HCT116 (cell line): ENCODE measurements around the gene DRD5. TPM values are rescaled to one million over a fixed set of nuclear protein-coding genes. Genes with fewer than 3 reads are reported as not detected.

ENCODE experiments used
- ATAC-seq: fragments of 200-7000 bp; cut with Tn5 transposase; 2 replicates; pipeline ENCODE4 v1.9.1; 2020; ENCODE audit warnings: mild to moderate bottlenecking, moderate library complexity
- BruUV-seq: library from RNA; stranded (reverse); fragments of 400-500 nt; replicated peaks from 2 replicates; lab custom pipeline; 2021; lab: Mats Ljungman, UMichigan
- CTCF ChIA-PET: fragments of 300-600 bp; sonication (Branson Sonifier 250); formaldehyde crosslinking; loops from one replicate; lab custom pipeline; 2021; ENCODE audit warnings: antibody characterized with exemption; lab: Charles Lee
- POLR2A ChIA-PET: fragments of 300-600, 350-600 bp; sonication (Branson Sonifier 250); formaldehyde crosslinking; loops from one replicate; lab custom pipeline; 2021; ENCODE audit warnings: antibody characterized with exemption; lab: Charles Lee
- RAD21 ChIA-PET, 2 experiments: fragments of 300-600 bp; sonication (Branson Sonifier 250); formaldehyde crosslinking; loops; one replicate each; lab custom pipeline; 2023; ENCODE audit warnings: low total read pairs in 2 of 2; ENCODE audit not compliant: uncharacterized antibody in 2 of 2, unreplicated experiment in 2 of 2, low non-redundant PET in 1 of 2; lab: Charles Lee
- DNase-seq: peaks from one replicate; pipeline ENCODE4 v3.0.0-alpha.2; 2010; ENCODE audit warnings: low read depth, low spot score
- H2AFZ ChIP-seq: fragments of 200-600 bp; shearing (Covaris generic), sonication (generic); 2 replicates; pipeline ENCODE4 v1.6.1; 2017; ENCODE audit warnings: low read depth, mixed run types, mixed read lengths, antibody characterized with exemption, low read length; ENCODE audit not compliant: poor library complexity, severe bottlenecking
- H3K27ac ChIP-seq: 2 replicates; pipeline ENCODE4 v1.5.1; 2012; ENCODE audit warnings: low read depth, low read length
- H3K27me3 ChIP-seq: fragments of 200-600 bp; sonication (generic); 2 replicates; pipeline ENCODE4 v1.6.1; 2016; ENCODE audit warnings: mixed run types, low read length, mixed read lengths; ENCODE audit not compliant: insufficient read depth
- H3K36me3 ChIP-seq, 2 experiments: fragments of 200-500 bp in 1 of 2; fragments of 200-600 bp in 1 of 2; sonication (Bioruptor generic) in 1 of 2; sonication (generic) in 1 of 2; 2 replicates each; pipeline versions ENCODE4 v1.5.1 to v1.6.1; 2014 to 2016; ENCODE audit warnings: low read length in 2 of 2, inconsistent platforms in 1 of 2, mixed read lengths in 1 of 2, mixed run types in 1 of 2; ENCODE audit not compliant: insufficient read depth in 2 of 2, control insufficient read depth in 1 of 2
- H3K4me1 ChIP-seq, 2 experiments: fragments of 200-600 bp in 1 of 2; sonication (generic) in 1 of 2; 2 replicates each; pipeline versions ENCODE4 v1.5.1 to v1.6.1; 2012 to 2017; ENCODE audit warnings: low read length in 2 of 2, inconsistent platforms in 1 of 2, mild to moderate bottlenecking in 1 of 2, mixed read lengths in 1 of 2, mixed run types in 1 of 2, moderate library complexity in 1 of 2; ENCODE audit not compliant: insufficient read depth in 2 of 2, control insufficient read depth in 1 of 2
- H3K4me2 ChIP-seq: fragments of 200-600 bp; sonication (generic); 2 replicates; pipeline ENCODE4 v1.6.1; 2017; ENCODE audit warnings: mixed run types, low read length, mixed read lengths
- H3K4me3 ChIP-seq, 2 experiments: fragments of 200-600 bp in 1 of 2; sonication (generic) in 1 of 2; replicated peaks in 1 of 2; 2 replicates each; pipeline ENCODE4 v1.5.1; 2011 to 2016; ENCODE audit warnings: low read length in 2 of 2, control low read depth in 1 of 2, low read depth in 1 of 2, mild to moderate bottlenecking in 1 of 2, mixed read lengths in 1 of 2, mixed run types in 1 of 2
- H3K79me2 ChIP-seq: fragments of 200-600 bp; sonication (generic); 2 replicates; pipeline ENCODE4 v1.6.1; 2017; ENCODE audit warnings: mild to moderate bottlenecking, mixed run types, low read length, moderate library complexity, mixed read lengths; ENCODE audit not compliant: insufficient read depth
- H3K9ac ChIP-seq: fragments of 200-600 bp; sonication (generic); 2 replicates; pipeline ENCODE4 v1.6.1; 2016; ENCODE audit warnings: low read length, mixed read lengths
- H3K9me2 ChIP-seq: fragments of 200-600 bp; sonication (generic), shearing (Covaris generic); 2 replicates; pipeline ENCODE4 v1.6.1; 2017; ENCODE audit warnings: mixed run types, mild to moderate bottlenecking, moderate library complexity; ENCODE audit not compliant: insufficient read depth
- H3K9me3 ChIP-seq, 2 experiments: fragments of 200-500 bp in 1 of 2; fragments of 200-600 bp in 1 of 2; sonication (Bioruptor generic) in 1 of 2; sonication (generic) in 1 of 2; 2 replicates each; pipeline ENCODE4 v1.6.1; 2014 to 2017; ENCODE audit warnings: low read length in 2 of 2, mixed read lengths in 2 of 2, inconsistent platforms in 1 of 2, low read depth in 1 of 2, mild to moderate bottlenecking in 1 of 2, mixed run types in 1 of 2, moderate library complexity in 1 of 2; ENCODE audit not compliant: control insufficient read depth in 1 of 2, insufficient read depth in 1 of 2
- H4K20me1 ChIP-seq: fragments of 200-600 bp; sonication (generic), shearing (Covaris generic); 2 replicates; pipeline ENCODE4 v1.6.1; 2017; ENCODE audit warnings: mixed run types, mild to moderate bottlenecking, moderate library complexity; ENCODE audit not compliant: insufficient read depth
- CBX3 ChIP-seq: IDR thresholded peaks from 2 replicates; pipeline ENCODE4 v1.6.1; 2012; ENCODE audit warnings: low read depth
- CTCF ChIP-seq, 3 experiments: fragments of 200-600 bp in 1 of 3; sonication (generic) in 1 of 3; IDR thresholded peaks in 2 of 3; conservative IDR thresholded peaks in 1 of 3; 2 replicates each; pipeline ENCODE4 v1.5.1; 2012 to 2017; ENCODE audit warnings: low read depth in 2 of 3, low read length in 2 of 3, antibody characterized with exemption in 1 of 3, borderline replicate concordance in 1 of 3, control low read depth in 1 of 3, mild to moderate bottlenecking in 1 of 3, mixed read lengths in 1 of 3, mixed run types in 1 of 3, moderate library complexity in 1 of 3; ENCODE audit not compliant: insufficient read depth in 1 of 3
- EGR1 ChIP-seq: IDR thresholded peaks from 2 replicates; pipeline ENCODE4 v1.6.1; 2012; ENCODE audit warnings: low read depth
- POLR2A ChIP-seq: IDR thresholded peaks from 2 replicates; pipeline ENCODE4 v1.7.0; 2011; ENCODE audit warnings: borderline replicate concordance; ENCODE audit not compliant: insufficient read depth, insufficient read length; ENCODE audit errors: extremely low read depth
- RAD21 ChIP-seq: IDR thresholded peaks from 2 replicates; pipeline ENCODE4 v1.6.1; 2012; ENCODE audit warnings: low read depth, mild to moderate bottlenecking
- SIN3A ChIP-seq: IDR thresholded peaks from 2 replicates; pipeline ENCODE4 v1.6.1; 2012; ENCODE audit warnings: low read depth
- SRF ChIP-seq: IDR thresholded peaks from 2 replicates; pipeline ENCODE4 v1.6.1; 2012; ENCODE audit warnings: low read depth
- TCF7L2 ChIP-seq: IDR thresholded peaks from 2 replicates; pipeline ENCODE4 v1.7.0; 2011; ENCODE audit warnings: borderline replicate concordance, inconsistent platforms; ENCODE audit not compliant: insufficient read depth, insufficient read length; ENCODE audit errors: extremely low read depth
- ZBTB33 ChIP-seq: IDR thresholded peaks from 2 replicates; pipeline ENCODE4 v1.6.1; 2011; ENCODE audit warnings: mild to moderate bottlenecking, low read length, moderate library complexity; ENCODE audit not compliant: insufficient replicate concordance; ENCODE audit errors: extremely low read depth
- ZFX ChIP-seq: fragments of 450-650 bp; IDR thresholded peaks from 2 replicates; pipeline ENCODE4 v1.6.1; 2017
- intact Hi-C: fragments of 100-400 bp; cut with micrococcal nuclease; formaldehyde crosslinking; loops from 2 replicates; pipeline ENCODE4 v1.10.0; 2022
- total RNA-seq: library from RNA; stranded (reverse); gene quantifications from one replicate; pipeline ENCODE4 v1.2.1, GENCODE V29; 2021; ENCODE audit not compliant: unreplicated experiment

DRD5 gene
- total RNA-seq, 1 experiment from 2014 or later: not detected

- Histone ChIP-seq H3K4me3 (no peak overlapping the region), H3K79me2 (no peaks in the 10 kb centered on the region), H3K4me1 (no peaks in the 10 kb centered on the region), H3K27ac (no peak overlapping the region), H3K4me2 (no peak overlapping the region), H4K20me1 (no peaks in the 10 kb centered on the region), H3K9me3 (no peaks in the 10 kb centered on the region), H2AFZ (no peak overlapping the region), H3K9ac (no peak overlapping the region), H3K36me3 (no peaks in the 10 kb centered on the region), H3K27me3 (peaks cover 12% of the 10 kb centered on the region), H3K9me2 (no peaks in the 10 kb centered on the region)
- CTCF ChIA-PET: no interaction called here
- POLR2A ChIA-PET: no interaction called here
- DNase-seq (no peak), ATAC-seq (no peak)
- BruUV-seq: no TSS peak
- RAD21 ChIA-PET: no interaction called here
- TF ChIP-seq POLR2A (no peak), SRF (no peak), TCF7L2 (no peak), CTCF (IDR thresholded peaks at IDR 0.05 in 2 of 3, conservative IDR thresholded peaks at IDR 0.05 in 1 of 3; ENCODE audit: borderline replicate concordance in 1 of 3, insufficient read depth in 1 of 3, low read depth in 2 of 3, low read length in 2 of 3) (no peak), RAD21 (no peak), ZFX (no peak), CBX3 (no peak), SIN3A (no peak), EGR1 (no peak), ZBTB33 (no peak)
- intact Hi-C loops: no loop called here
These were observed 38.9 kb downstream of the DRD5 start for GRCh38 chr4:9820343-9820742.
